GM23248 (cell line): ENCODE results near the gene ALKAL2.

ENCODE experiments used
- EZH2 ChIP-seq: fragments of 200-600 bp; sonication (generic); IDR thresholded peaks from 2 replicates; pipeline ENCODE4 v1.6.1; 2018; ENCODE audit warnings: antibody characterized with exemption, mild to moderate bottlenecking; ENCODE audit not compliant: insufficient read depth, poor library complexity, severe bottlenecking
- EZH2phosphoT487 ChIP-seq: fragments of 200-600 bp; sonication (generic); IDR thresholded peaks from 2 replicates; pipeline ENCODE4 v1.6.1; 2018; ENCODE audit warnings: antibody characterized with exemption, moderate library complexity, mild to moderate bottlenecking, low read depth; ENCODE audit not compliant: insufficient read depth

DNA sequence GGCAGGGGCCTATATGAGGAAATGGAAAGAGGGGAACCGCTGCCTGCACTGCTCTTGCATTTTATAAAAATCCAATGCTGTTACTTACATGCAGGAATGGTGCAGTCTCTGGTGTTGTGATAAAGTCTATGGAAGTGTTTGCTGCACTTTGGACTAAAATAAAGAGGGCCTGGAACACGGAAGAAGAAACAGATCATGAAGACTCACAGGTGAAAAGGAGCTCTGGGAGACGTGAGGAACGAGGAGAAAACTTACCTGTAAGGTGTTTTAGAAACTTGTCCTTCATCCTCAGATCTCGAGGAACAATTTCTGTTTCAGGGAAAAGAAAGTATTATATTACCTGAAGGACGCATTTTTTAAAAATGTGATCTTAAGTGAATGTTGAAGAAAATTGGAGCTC, 1.9 kb downstream of the ALKAL2 start:
- no peak for TF ChIP-seq EZH2
- no peak for TF ChIP-seq EZH2phosphoT487
